SK-N-SH treated with all-trans-retinoic acid at 6 μM for 48 hours (cell line): ENCODE data around the gene FIBP.

Source experiments
- ARNTL ChIP-seq: fragments of 450-650 bp; formaldehyde crosslinking; IDR thresholded peaks from 2 replicates; pipeline ENCODE4 v1.5.0; 2020; ENCODE audit warnings: low read depth, mild to moderate bottlenecking, moderate library complexity, borderline replicate concordance
- GLIS3 ChIP-seq: fragments of 250-450 bp; sonication (Bioruptor Pico); IDR thresholded peaks from 2 replicates; pipeline ENCODE4 v1.5.0; 2020; ENCODE audit warnings: mild to moderate bottlenecking, moderate library complexity
- OSR1 ChIP-seq: fragments of 250-450 bp; sonication (Bioruptor Pico); IDR thresholded peaks from 2 replicates; pipeline ENCODE4 v1.8.0; 2022; ENCODE audit warnings: moderate library complexity, mild to moderate bottlenecking, inconsistent platforms
- SNAI2 ChIP-seq: fragments of 250-450 bp; sonication (Bioruptor Pico); IDR thresholded peaks from 2 replicates; pipeline ENCODE4 v1.5.0; 2020; ENCODE audit warnings: mild to moderate bottlenecking, moderate library complexity
- ZFP3 ChIP-seq: fragments of 250-450 bp; sonication (Bioruptor Pico); IDR thresholded peaks from 2 replicates; pipeline ENCODE4 v1.5.0; 2020; ENCODE audit warnings: mild to moderate bottlenecking, moderate library complexity
- ZNF8 ChIP-seq: fragments of 450-650 bp; formaldehyde crosslinking; IDR thresholded peaks from 2 replicates; pipeline ENCODE4 v1.5.0; 2020; ENCODE audit warnings: mild to moderate bottlenecking, moderate library complexity
- TF ChIP-seq, protein P1 (sequence below): fragments of 250-450 bp; sonication (Bioruptor Pico); IDR thresholded peaks from 2 replicates; pipeline ENCODE4 v1.5.1; 2020; ENCODE audit warnings: low read depth, mild to moderate bottlenecking, moderate library complexity

DNA sequence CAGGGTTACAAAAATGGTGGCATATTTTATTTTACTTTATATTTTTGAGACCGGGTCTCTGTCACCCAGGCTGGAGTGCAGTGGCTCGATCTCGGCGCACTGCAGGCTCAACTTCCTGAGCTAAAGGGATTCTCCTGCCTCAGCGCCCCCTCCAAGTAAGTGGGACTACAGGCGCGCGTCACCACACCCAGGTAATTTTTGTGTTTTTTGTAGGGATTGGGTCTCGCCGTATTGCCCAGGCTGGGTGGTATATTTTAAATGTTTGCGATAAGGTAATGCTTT lies 12.6 kb upstream of the FIBP start:
- TF ChIP-seq ZFP3 (CRISPR knock-in tag) (no peak), OSR1 (CRISPR knock-in tag) (no peak), SNAI2 (no peak), ARNTL (CRISPR knock-in tag) (no peak), ZNF8 (no peak), GLIS3 (CRISPR knock-in tag) (no peak)
- TF ChIP-seq, protein P1, sequence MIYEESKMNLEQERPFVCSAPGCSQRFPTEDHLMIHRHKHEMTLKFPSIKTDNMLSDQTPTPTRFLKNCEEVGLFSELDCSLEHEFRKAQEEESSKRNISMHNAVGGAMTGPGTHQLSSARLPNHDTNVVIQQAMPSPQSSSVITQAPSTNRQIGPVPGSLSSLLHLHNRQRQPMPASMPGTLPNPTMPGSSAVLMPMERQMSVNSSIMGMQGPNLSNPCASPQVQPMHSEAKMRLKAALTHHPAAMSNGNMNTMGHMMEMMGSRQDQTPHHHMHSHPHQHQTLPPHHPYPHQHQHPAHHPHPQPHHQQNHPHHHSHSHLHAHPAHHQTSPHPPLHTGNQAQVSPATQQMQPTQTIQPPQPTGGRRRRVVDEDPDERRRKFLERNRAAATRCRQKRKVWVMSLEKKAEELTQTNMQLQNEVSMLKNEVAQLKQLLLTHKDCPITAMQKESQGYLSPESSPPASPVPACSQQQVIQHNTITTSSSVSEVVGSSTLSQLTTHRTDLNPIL (CRISPR knock-in tag), result no peak
